WERI-Rb-1 (cell line): Measurements from ENCODE around the gene DDR1.
"Not testable (repeated sequence)": the region's sequence is repeated elsewhere in the genome, so short reads cannot be mapped to it uniquely, and the experiment has no call there.

Experiments
- DNase-seq: peaks from one replicate; pipeline ENCODE4 v3.0.0-alpha.2; 2020
- H3K27ac ChIP-seq: fragments of 250-450 bp; sonication (Bioruptor Pico); 2 replicates; pipeline ENCODE4 v1.5.1; 2020; ENCODE audit warnings: mild to moderate bottlenecking, moderate library complexity
- H3K27me3 ChIP-seq: fragments of 250-450 bp; sonication (Bioruptor Pico); 2 replicates; pipeline ENCODE4 v1.5.1; 2021; ENCODE audit warnings: mild to moderate bottlenecking, low read depth, moderate library complexity; ENCODE audit not compliant: insufficient read depth, severe bottlenecking
- H3K36me3 ChIP-seq: fragments of 250-450 bp; sonication (Bioruptor Pico); 2 replicates; pipeline ENCODE4 v1.5.1; 2020; ENCODE audit warnings: mild to moderate bottlenecking, moderate library complexity
- H3K4me3 ChIP-seq: 2 replicates; pipeline ENCODE4 v1.5.1; 2011; ENCODE audit warnings: low read depth, mild to moderate bottlenecking, control low read depth, low read length
- H3K9me3 ChIP-seq: fragments of 250-450 bp; sonication (Bioruptor Pico); 2 replicates; pipeline ENCODE4 v1.5.1; 2021; ENCODE audit warnings: mild to moderate bottlenecking, moderate library complexity; ENCODE audit not compliant: severe bottlenecking
- TF ChIP-seq, protein P1 (sequence below): IDR thresholded peaks from 2 replicates; pipeline ENCODE4 v1.5.1; 2011; ENCODE audit warnings: low read depth, mild to moderate bottlenecking, control low read depth, inconsistent platforms, low read length

Gene DDR1

DNA sequence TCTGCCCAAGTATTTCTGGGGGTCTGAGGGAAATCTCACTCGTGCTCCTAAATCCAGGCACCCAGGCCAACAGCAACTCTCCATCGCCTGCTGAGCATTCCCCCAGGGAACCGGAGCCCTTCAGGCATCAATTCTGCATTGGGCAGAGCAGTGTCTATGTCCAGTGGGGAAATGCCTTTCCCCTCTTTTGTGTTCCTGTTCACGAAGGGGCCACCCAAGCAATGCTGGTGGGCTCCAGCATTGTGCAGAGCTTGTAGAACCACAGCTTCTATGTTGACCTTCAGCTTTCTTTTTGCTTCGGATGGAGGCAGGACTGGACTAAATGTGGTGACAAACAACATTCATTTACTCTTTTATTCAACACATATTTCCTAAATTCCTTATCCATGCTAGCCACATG is 27.2 kb upstream of the DDR1 start:
- Histone ChIP-seq H3K27ac (no peak overlapping the region), H3K9me3 (peaks cover 23% of the 10 kb centered on the region), H3K4me3 (no peak overlapping the region), H3K36me3 (no peaks in the 10 kb centered on the region), H3K27me3 (no peaks in the 10 kb centered on the region)
- TF ChIP-seq, protein P1, sequence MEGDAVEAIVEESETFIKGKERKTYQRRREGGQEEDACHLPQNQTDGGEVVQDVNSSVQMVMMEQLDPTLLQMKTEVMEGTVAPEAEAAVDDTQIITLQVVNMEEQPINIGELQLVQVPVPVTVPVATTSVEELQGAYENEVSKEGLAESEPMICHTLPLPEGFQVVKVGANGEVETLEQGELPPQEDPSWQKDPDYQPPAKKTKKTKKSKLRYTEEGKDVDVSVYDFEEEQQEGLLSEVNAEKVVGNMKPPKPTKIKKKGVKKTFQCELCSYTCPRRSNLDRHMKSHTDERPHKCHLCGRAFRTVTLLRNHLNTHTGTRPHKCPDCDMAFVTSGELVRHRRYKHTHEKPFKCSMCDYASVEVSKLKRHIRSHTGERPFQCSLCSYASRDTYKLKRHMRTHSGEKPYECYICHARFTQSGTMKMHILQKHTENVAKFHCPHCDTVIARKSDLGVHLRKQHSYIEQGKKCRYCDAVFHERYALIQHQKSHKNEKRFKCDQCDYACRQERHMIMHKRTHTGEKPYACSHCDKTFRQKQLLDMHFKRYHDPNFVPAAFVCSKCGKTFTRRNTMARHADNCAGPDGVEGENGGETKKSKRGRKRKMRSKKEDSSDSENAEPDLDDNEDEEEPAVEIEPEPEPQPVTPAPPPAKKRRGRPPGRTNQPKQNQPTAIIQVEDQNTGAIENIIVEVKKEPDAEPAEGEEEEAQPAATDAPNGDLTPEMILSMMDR, result no peak
- DNase-seq, result no peak

DNA sequence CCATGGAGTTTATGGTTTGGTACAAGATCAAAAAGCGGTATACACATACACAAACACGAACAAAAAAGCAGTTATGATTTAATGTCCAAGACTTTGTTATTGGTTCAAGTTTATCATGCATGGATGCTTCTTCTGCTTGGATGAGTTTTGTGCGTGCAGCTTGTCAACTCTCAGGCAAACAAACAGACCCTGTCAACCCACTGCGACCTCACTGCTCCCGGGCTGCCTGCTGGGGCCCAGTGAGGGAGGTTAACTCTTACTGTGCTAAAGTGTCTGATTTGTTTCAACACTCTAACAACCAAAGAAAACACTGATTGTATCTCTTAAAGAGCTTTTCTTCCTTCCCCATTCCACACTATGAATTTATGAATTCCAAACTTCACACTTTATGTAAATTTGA is 26.8 kb upstream of the DDR1 start:
- TF ChIP-seq, protein P1, result no peak
- Histone ChIP-seq H3K4me3 (no peak overlapping the region), H3K9me3 (peaks cover 19% of the 10 kb centered on the region), H3K27me3 (no peaks in the 10 kb centered on the region), H3K36me3 (no peaks in the 10 kb centered on the region), H3K27ac (no peak overlapping the region)
- DNase-seq, result no peak

DNA sequence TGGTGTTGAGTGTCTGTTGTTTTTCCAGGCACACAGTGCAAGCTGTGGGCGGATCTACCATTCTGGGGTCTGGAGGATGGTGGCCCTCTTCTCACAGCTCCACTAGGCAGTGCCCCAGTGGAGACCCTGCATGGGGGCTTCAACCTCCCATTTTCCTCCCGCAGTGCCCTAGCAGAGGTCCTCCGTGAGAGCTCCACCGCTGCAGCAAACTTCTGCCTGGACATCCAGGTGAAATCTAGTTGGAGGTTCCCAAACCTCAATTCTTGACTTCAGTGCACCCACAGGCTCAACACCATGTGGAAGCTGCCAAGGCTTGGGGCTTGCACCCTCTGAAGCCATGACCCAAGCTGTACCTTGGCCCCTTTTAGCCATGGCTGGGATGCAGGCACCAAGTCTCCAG is 24.6 kb upstream of the DDR1 start:
- not testable (repeated sequence) for H3K27me3 ChIP-seq, H3K27ac ChIP-seq, H3K36me3 ChIP-seq, DNase-seq, H3K4me3 ChIP-seq
- peaks cover 19% of the 10 kb centered on the region for H3K9me3 ChIP-seq

DNA sequence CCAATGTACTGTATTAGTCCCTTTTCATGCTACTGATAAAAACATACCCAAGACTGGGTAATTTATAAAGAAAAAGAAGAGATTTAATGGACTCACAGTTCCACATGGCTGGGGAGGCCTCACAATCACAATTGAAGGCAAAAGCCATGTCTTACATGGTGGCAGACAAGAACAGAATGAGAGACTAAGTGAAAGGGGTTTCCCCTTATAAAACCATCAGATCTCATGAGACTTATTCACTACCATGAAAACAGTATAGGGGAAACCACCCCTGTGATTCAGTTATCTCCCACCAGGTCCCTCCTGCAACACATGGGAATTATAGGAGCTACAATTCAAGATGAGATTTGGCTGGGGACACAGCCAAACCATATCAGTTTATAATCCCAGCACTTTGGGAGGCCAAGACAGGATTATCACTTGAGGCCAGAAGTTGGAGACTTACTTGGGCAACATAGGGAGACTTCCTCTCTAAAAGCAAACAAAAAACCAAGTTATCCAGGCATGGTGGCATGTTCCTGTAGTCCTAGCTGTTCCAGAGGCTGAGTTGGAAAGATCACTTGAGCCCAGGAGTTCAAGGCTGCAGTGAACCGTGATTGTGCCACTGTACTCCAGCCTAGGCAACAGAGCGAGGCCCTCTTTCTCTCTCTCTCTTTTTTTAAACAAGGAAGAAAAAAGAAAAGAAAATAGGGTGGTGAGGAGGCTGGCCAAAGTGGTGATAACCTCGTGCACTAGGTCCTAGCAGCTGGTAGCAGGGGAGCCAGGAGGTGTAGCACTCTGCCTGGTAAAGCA is 22.9 kb upstream of the DDR1 start:
- Histone ChIP-seq H3K36me3 (no peaks in the 10 kb centered on the region), H3K27ac (no peak overlapping the region), H3K27me3 (no peaks in the 10 kb centered on the region), H3K4me3 (no peak overlapping the region), H3K9me3 (peaks cover 19% of the 10 kb centered on the region)
- no peak for DNase-seq
- TF ChIP-seq, protein P1, result no peak

DNA sequence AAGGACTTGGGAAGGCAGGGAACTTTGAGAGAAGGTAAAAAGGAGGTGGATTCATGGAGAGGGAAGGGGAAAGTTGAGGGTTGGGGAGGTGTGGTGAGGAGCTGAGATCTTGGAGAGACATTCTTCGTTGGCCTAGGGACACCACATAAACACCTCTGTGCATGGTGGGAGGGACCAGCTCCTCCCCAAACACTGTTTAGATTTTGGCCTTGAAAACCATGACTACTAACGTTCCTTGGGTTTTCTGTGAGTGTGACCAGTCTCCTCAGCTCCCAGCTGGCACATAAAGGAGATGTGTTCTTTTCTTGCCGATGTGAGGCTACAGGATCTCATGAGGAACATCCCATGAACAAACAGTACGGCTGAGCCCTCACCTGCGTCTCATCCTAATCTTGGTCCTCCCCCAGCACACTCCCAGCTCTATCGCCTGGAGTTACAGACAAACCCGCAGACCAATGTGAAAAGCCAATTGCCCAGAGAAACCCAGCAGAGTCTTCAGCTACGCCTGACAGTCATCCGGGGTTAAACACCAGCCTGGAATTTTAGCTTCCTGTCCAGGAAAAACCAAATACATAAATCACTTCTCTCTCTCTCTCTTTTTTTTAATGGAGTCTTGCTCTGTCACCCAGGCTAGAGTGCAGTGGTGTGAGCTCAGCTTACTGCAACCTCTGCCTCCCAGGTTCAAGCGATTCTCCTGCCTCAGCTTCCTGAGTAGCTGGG is 22.0 kb upstream of the DDR1 start:
- peaks cover 20% of the 10 kb centered on the region for H3K9me3 ChIP-seq
- TF ChIP-seq, protein P1, result no peak

DNA sequence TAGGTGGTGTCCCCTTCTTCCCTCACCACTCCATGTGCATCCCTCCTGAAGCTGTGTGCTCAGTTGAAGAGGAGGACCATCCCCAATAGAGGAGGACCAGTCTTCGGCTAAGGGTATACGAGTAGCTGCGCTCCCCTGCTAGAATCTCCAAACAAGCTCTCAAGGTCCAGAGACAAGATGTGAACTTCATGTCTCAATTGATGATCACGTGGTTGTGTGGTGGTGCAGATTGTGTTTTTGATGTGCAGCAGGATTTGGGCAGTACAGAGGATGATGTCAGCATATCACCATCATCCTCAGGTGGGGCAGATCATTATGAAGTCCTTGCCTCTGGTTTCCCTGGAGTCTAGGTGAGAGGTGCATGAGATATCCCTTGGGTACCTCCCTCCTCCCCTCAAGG is 20.0 kb upstream of the DDR1 start:
- TF ChIP-seq, protein P1, result no peak
- DNase-seq, result no peak
- H3K27me3 ChIP-seq, result no peaks in the 10 kb centered on the region
- H3K4me3 ChIP-seq, result no peak overlapping the region
- peaks cover 33% of the 10 kb centered on the region for H3K9me3 ChIP-seq
- H3K36me3 ChIP-seq, result no peaks in the 10 kb centered on the region
- no peak overlapping the region for H3K27ac ChIP-seq

More for the DNA sequence above, 22.0 kb upstream of the DDR1 start:
- Histone ChIP-seq H3K36me3 (no peaks in the 10 kb centered on the region), H3K27me3 (no peaks in the 10 kb centered on the region), H3K4me3 (no peak overlapping the region), H3K27ac (no peak overlapping the region)
- no peak for DNase-seq

DNA sequence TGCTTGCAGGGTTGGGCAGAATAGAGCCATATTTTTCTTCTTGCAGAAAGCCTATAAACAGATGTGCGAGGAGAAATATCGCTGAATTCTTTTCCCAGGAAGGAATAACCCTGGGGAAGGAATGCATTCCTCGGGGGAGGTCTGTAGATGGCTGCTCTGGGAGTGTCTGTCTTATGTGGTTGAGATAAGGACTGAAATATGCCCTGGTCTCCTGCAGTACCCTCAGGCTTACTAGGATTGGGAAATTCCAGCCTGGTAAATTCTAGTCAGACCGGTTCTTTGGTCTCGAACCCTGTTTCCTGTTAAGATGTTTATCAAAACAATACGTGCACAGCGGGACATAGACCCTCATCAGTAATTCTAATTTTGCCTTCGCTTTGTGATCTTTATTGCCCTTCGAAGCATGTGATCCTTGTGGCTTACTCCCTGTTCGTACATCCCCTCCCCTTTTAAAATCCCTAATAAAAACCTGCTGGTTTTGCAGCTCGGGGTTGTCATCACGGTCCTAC is 15.0 kb upstream of the DDR1 start:
- not testable (repeated sequence) for H3K27me3 ChIP-seq, H3K36me3 ChIP-seq, H3K27ac ChIP-seq, DNase-seq, H3K4me3 ChIP-seq
- H3K9me3 ChIP-seq, result peaks cover 46% of the 10 kb centered on the region
